ENCODE measurements around the gene ZDHHC9. TPM values are rescaled to one million over a fixed set of nuclear protein-coding genes. Genes with fewer than 3 reads are reported as not detected.

Gene ZDHHC9
- total RNA-seq, 2 experiments from 2014 or later, result 9.0 to 11.0 TPM

DNA sequence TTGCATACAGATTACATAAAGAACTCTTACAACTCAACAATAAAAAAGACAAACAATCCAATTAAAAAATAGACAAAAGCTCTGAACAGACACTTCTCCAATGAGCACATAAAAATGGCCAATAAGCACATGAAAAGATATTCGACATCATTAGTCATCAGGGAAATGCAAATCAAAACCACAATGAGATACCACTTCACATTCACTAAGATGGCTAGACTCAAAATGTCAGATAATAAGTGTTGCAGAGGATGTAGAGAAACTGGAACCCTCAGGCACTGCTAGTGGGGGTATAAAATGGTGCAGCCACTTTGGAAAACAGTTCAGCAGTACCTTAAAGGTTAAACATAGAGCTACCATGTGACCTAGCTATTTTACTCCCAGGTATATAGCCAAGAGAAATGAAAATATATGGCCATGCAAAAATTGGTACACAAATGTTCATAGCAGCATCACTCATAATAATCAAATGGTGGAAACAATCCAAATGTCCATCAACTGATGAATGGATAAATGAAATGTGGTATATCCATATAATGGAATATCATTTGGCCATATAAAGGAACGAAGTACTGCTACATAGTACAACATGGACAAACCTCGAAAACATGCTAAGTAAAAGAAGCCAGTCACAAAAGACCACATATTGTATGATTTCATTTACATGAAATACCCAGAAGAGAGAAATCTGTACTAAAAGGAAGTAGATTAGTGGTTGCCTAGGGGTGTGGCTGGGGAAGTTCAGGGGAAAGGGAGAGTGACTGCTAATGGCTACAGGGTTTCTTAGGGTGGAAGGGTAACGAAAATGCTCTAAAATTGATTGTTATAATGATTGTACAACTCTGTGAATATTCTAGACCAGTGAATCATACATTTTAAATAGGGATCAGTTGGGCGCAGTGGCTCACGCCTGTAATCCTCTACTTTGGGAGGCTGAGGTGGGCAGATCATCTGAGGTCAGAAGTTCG is 34.6 kb downstream of the ZDHHC9 start:
- ChIA-PET POLR2A (interaction anchor here (1.3 kb wide), 1 partner anchor 11 kb away, joined by 3 read pairs; no protein-coding TSS in a partner anchor), CTCF (interaction anchor here (1.3 to 2.1 kb wide), 2 partner anchors 10 to 171 kb away, joined by 3 to 7 read pairs; no protein-coding TSS in a partner anchor)
- Mint-ChIP-seq H3K27me3 (no peaks in the 10 kb centered on the region), H3K27ac (peak overlapping the region; percentile 39), H3K9me3 (no peaks in the 10 kb centered on the region), H3K4me1 (ENCODE audit: low read depth) (peaks cover 17% of the 10 kb centered on the region), H3K36me3 (peaks cover 19% of the 10 kb centered on the region), H3K4me3 (no peak overlapping the region)
- DNase-seq, result no peak
- intact Hi-C loops (cut with micrococcal nuclease), result no loop called here

DNA sequence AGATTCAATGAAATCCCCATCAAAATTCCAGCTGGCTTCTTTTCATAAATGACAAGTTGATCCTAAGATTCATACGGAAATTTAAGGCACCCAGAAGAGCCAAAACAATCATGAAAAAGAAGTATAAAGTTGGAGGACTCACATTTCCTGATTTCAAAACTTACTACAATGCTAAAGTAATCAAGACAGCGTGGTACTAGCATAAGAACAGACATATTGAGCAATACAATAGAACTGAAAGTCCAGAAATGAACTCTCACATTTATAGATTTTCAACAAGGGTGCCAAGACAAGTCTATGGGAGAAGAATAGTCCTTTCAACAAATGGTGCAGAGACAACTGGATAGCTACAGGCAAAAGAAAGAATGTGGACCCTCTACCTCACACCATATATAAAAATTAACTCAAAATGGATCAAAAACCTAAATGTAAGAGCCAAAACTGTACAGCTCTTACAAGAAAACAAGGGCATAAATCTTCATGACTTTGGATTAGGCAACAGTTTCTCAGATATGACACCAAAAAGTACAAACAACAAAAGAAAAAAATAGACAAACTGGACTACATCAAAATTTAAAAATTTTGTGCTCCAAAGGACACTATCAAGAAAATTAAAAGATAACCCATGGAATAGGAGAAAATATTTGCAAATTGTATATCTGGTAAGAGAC is 35.4 kb downstream of the ZDHHC9 start:
- H3K27ac Mint-ChIP-seq, result peak overlapping the region; percentile 39
- intact Hi-C loops (cut with micrococcal nuclease), result no loop called here
- no peak for DNase-seq
- no peaks in the 10 kb centered on the region for H3K9me3 Mint-ChIP-seq
- H3K27me3 Mint-ChIP-seq, result no peaks in the 10 kb centered on the region
- H3K36me3 Mint-ChIP-seq, result peaks cover 17% of the 10 kb centered on the region
- peaks cover 22% of the 10 kb centered on the region for H3K4me1 Mint-ChIP-seq (ENCODE audit: low read depth)
- no peak overlapping the region for H3K4me3 Mint-ChIP-seq
- ChIA-PET POLR2A (interaction anchor here (1.3 kb wide), 1 partner anchor 10 kb away, joined by 3 read pairs; no protein-coding TSS in a partner anchor), CTCF (interaction anchor here (1.3 to 2.1 kb wide), 2 partner anchors 9 to 170 kb away, joined by 3 to 7 read pairs; no protein-coding TSS in a partner anchor)

DNA sequence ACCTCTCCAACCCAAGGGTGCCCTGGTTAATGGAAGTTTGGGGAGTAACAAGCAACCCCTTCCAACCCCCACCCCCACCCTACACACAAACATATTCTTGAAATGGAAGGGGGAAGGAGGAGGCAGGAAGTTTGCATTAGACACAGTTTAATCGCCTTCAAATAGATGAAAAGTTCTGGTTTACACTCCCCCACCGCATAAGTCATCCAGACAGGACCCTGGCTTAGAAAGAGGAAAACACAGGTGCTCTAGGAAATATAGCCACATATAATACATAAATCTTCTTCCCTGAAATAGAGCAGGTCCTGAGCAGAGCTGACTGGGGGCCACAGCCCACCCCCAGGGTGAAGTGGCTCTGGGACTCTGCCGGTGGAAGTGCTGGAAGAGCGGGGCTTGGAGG is 38.9 kb downstream of the ZDHHC9 start:
- no peaks in the 10 kb centered on the region for H3K9me3 Mint-ChIP-seq

DNA sequence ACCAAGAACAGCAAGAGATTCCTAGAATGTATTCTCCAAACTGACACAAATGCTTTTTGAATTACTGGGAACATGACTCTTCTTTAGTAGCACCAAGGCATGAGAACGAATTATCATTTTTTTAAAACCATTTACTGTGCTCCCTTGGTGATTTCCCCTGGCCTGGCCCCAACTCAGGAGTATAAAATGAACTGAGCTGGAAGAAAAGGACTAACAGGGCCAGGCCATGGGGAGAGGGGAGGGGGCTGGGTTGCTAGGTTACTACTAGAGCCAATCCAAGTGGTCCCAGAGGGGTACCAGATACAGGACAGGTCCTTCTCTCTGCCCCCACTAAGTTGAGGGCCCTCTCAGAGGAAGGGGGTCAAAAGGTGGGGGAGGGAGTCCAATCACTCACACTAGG is 40.8 kb downstream of the ZDHHC9 start:
- ChIA-PET CTCF (interaction anchor here (1.0 to 1.1 kb wide), 2 partner anchors 21 to 165 kb away, joined by 3 read pairs; no protein-coding TSS in a partner anchor), POLR2A (no interaction called here)
- peaks cover 11% of the 10 kb centered on the region for H3K36me3 Mint-ChIP-seq
- H3K4me3 Mint-ChIP-seq, result no peak overlapping the region
- intact Hi-C loops (cut with micrococcal nuclease), result no loop called here
- H3K9me3 Mint-ChIP-seq, result no peaks in the 10 kb centered on the region
- H3K27me3 Mint-ChIP-seq, result no peaks in the 10 kb centered on the region
- H3K4me1 Mint-ChIP-seq (ENCODE audit: low read depth), result peaks cover 22% of the 10 kb centered on the region
- DNase-seq, result no peak
- no peak overlapping the region for H3K27ac Mint-ChIP-seq

More for the DNA sequence above, 38.9 kb downstream of the ZDHHC9 start:
- H3K4me3 Mint-ChIP-seq, result no peak overlapping the region
- POLR2A ChIA-PET, result no interaction called here
- CTCF ChIA-PET, result no interaction called here
- H3K36me3 Mint-ChIP-seq, result peaks cover 9% of the 10 kb centered on the region
- H3K27ac Mint-ChIP-seq, result no peak overlapping the region
- no peaks in the 10 kb centered on the region for H3K27me3 Mint-ChIP-seq
- DNase-seq, result no peak
- peaks cover 22% of the 10 kb centered on the region for H3K4me1 Mint-ChIP-seq (ENCODE audit: low read depth)
- intact Hi-C loops (cut with micrococcal nuclease), result no loop called here

DNA sequence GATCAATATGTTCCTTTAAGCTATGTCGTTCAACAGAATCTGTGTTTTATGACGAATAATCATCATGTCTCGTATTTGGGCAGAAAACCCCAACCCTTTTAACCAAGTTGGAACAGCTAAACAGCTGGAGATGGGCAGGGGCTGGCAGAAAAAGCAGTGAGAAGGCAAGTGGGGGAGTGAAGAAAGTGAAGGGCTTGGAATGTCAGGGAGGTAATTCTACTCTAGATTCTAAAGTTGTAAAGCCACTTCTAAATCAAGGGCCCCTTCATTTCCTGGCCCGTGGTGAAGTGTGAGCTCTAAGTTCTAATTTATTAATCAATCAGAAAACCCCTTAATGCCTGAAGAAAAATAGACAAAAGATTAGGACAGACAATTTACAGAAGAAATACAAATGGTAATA is 43.5 kb downstream of the ZDHHC9 start:
- H3K4me1 Mint-ChIP-seq (ENCODE audit: low read depth), result peaks cover 29% of the 10 kb centered on the region
- ChIA-PET CTCF (interaction anchor here (2.1 kb wide), 1 partner anchor 8 kb away, joined by 7 read pairs; no protein-coding TSS in a partner anchor), POLR2A (no interaction called here)
- H3K27ac Mint-ChIP-seq, result no peak overlapping the region
- intact Hi-C loops (cut with micrococcal nuclease), result no loop called here
- no peak overlapping the region for H3K4me3 Mint-ChIP-seq
- no peaks in the 10 kb centered on the region for H3K9me3 Mint-ChIP-seq
- no peaks in the 10 kb centered on the region for H3K27me3 Mint-ChIP-seq
- DNase-seq, result no peak
- peaks cover 12% of the 10 kb centered on the region for H3K36me3 Mint-ChIP-seq

DNA sequence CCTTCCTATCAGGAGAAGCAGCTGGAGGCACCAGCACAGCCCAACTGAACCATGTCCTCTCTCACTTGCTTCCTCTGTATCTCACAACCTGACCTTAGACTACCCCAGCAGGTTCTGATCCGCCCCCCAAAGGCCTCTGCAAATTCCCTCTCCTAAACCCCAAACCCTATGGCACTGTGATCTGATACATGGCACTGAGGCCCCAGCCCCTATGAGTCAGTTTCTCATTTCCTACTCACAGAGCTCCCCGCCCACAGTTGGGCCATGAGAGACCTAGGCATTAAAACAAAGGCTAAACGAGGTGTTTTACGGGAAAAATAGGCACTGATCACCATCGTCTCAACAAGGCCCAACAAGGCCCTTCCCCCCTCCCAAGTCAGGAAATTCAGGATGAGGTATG is 44.8 kb downstream of the ZDHHC9 start:
- ChIA-PET POLR2A (interaction anchor here (0.7 to 1.9 kb wide), 4 partner anchors 10 to 43 kb away, joined by 3 to 8 read pairs (median 4); no protein-coding TSS in a partner anchor), CTCF (interaction anchor here (1.1 to 2.1 kb wide), 5 partner anchors 10 to 194 kb away, joined by 3 to 7 read pairs (median 4); no protein-coding TSS in a partner anchor)
- Mint-ChIP-seq H3K4me1 (ENCODE audit: low read depth) (peaks cover 28% of the 10 kb centered on the region), H3K27ac (peak overlapping the region; percentile 82), H3K9me3 (no peaks in the 10 kb centered on the region), H3K36me3 (peaks cover 15% of the 10 kb centered on the region), H3K4me3 (no peak overlapping the region), H3K27me3 (no peaks in the 10 kb centered on the region)
- intact Hi-C loops (cut with micrococcal nuclease), result loop anchor here (2.0 kb wide), 1 partner anchor 18 kb away; no protein-coding TSS in a partner anchor
- peak; percentile 67 for DNase-seq

DNA sequence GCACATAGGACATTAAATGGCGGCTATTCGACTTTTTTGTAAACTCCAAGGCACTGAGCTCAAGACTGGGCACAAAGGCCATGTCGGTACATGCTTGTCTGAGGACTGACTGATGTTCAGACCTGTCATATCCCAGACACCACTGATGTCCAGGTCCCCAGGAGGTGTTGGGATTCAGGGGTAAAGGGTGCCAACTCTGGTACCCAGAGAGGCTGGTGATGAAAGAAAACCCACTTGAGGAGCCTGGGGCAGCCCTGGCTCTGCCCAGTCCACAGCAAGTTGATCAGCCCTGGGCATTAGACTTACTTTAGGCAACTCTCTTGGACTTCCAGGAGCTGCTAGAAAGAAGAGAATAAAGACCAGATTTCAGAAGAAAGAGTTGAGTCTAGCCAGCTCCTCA is 45.2 kb downstream of the ZDHHC9 start:
- ChIA-PET POLR2A (interaction anchor here (0.7 to 1.9 kb wide), 4 partner anchors 10 to 42 kb away, joined by 3 to 8 read pairs (median 4); no protein-coding TSS in a partner anchor), CTCF (interaction anchor here (1.1 to 2.1 kb wide), 5 partner anchors 10 to 194 kb away, joined by 3 to 7 read pairs (median 4); no protein-coding TSS in a partner anchor)
- Mint-ChIP-seq H3K4me1 (ENCODE audit: low read depth) (peaks cover 24% of the 10 kb centered on the region), H3K27me3 (no peaks in the 10 kb centered on the region), H3K36me3 (peaks cover 15% of the 10 kb centered on the region), H3K27ac (peak overlapping the region; percentile 82), H3K9me3 (no peaks in the 10 kb centered on the region), H3K4me3 (no peak overlapping the region)
- DNase-seq, result no peak
- intact Hi-C loops (cut with micrococcal nuclease), result loop anchor here (2.0 kb wide), 1 partner anchor 18 kb away; no protein-coding TSS in a partner anchor

DNA sequence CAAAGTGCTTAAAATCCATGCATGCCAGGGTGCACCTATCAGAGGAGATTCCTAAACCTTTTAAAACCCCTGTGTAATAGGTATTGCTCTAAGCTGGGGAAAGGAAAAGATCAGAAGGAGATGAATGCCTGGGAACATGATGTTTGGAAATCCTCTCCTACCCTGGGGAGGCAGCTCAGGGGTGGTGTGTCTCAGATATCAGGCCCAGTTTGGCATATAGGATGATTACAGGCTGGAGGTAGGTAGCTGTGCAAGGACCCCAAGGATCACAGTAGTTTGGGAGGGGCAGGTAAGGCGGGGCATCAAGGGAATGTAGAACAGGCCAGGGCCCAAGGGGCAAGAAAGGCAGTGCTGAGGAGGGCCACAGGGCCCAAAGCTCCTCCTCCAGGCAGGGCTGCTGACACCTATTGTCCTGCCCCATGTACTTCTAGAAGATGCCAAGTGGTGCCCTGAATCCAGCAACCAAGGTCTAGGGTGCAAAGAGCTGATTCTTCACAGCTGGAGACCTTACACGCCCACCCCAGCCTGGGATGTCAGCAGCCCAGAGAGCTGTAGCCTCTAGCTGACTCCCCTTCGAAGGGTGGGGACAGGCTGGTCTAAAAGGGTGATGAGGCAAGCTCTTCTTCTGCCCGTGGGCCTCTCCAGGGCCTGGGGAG is 46.3 kb downstream of the ZDHHC9 start:
- H3K36me3 Mint-ChIP-seq, result peaks cover 23% of the 10 kb centered on the region
- peaks cover 24% of the 10 kb centered on the region for H3K4me1 Mint-ChIP-seq (ENCODE audit: low read depth)
- peak overlapping the region; percentile 49 for H3K27ac Mint-ChIP-seq
- intact Hi-C loops (cut with micrococcal nuclease), result no loop called here
- CTCF ChIA-PET, result interaction anchor here (1.0 kb wide), 1 partner anchor 109 kb away, joined by 3 read pairs; the partner anchor contains the start of gene UTP14A
- no peak for DNase-seq
- no peaks in the 10 kb centered on the region for H3K27me3 Mint-ChIP-seq
- H3K9me3 Mint-ChIP-seq, result no peaks in the 10 kb centered on the region
- POLR2A ChIA-PET, result interaction anchor here (0.9 to 1.9 kb wide), 4 partner anchors 14 to 37 kb away, joined by 3 to 8 read pairs (median 4); no protein-coding TSS in a partner anchor
- H3K4me3 Mint-ChIP-seq, result no peak overlapping the region

DNA sequence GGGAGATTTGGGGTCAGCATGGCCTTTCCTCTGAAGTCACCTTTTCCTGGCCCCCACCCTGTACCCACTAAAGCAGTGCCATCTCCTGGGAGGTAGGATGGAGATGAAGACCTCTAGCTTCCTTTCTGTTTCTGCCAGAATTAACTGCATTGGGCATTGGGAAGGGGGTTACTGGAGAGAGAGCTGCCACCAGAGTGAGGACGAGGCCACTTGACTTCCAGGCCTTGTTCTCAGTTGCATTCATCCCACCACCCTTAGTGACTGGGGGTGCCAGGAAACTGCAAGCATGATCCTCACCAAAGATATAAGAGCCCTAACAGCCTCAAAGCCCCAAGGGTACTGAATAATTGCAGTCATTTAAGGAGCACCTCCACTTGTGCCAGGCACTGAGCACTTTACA is 48.1 kb downstream of the ZDHHC9 start:
- Mint-ChIP-seq H3K9me3 (no peaks in the 10 kb centered on the region), H3K27ac (peak overlapping the region; percentile 42), H3K4me3 (no peak overlapping the region), H3K27me3 (no peaks in the 10 kb centered on the region), H3K4me1 (ENCODE audit: low read depth) (peaks cover 24% of the 10 kb centered on the region), H3K36me3 (peaks cover 26% of the 10 kb centered on the region)
- POLR2A ChIA-PET, result interaction anchor here (1.0 to 1.4 kb wide), 2 partner anchors 12 to 51 kb away, joined by 3 read pairs; no protein-coding TSS in a partner anchor
- no peak for DNase-seq
- CTCF ChIA-PET, result no interaction called here
- intact Hi-C loops (cut with micrococcal nuclease), result no loop called here

DNA sequence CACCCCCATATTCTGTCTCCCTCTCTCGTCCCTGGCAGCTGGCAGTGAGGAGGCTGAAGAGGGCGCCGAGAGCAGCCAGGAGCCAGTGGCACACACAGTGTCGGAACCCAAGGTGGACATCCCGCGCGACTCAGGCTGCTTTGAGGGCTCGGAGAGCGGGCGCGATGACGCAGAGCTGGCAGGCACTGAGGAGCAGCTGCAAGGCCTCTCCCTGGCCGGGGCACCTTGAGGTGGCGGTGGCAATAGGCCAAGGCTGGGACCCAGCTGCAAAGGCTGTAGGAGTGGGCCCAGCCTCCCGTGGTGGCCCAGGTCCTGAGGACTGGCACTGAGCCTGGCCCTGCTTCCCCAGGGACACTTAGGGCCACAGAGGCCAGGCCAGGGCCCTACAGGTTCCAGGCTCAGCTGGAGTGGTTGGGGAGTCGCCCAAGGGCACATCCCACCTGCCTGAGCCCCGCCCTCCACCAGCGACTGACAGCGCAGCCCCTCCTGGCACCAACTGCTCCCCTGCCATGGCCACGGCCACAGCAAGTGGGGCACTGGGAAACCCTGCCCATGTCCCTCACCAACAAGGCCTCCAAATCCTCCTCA is 50.0 kb downstream of the ZDHHC9 start:
- no peak for DNase-seq
- Mint-ChIP-seq H3K27ac (no peak overlapping the region), H3K4me3 (no peak overlapping the region), H3K27me3 (no peaks in the 10 kb centered on the region), H3K36me3 (peaks cover 30% of the 10 kb centered on the region), H3K4me1 (ENCODE audit: low read depth) (peaks cover 16% of the 10 kb centered on the region), H3K9me3 (no peaks in the 10 kb centered on the region)
- intact Hi-C loops (cut with micrococcal nuclease), result no loop called here
- CTCF ChIA-PET, result no interaction called here
- POLR2A ChIA-PET, result interaction anchor here (1.2 to 1.6 kb wide), 2 partner anchors 11 to 12 kb away, joined by 3 read pairs; no protein-coding TSS in a partner anchor

All from activated CD4-positive, alpha-beta memory T cell treated with anti-CD3 and anti-CD28 coated beads for 36 hours (primary cell).